HCT116 (cell line): ENCODE data around the gene AP1B1.

Experiments
- EZH2 ChIP-seq: fragments of 200-600 bp; sonication (generic); IDR thresholded peaks from 2 replicates; pipeline ENCODE4 v1.6.1; 2017; ENCODE audit warnings: antibody characterized with exemption, mixed run types
- POLR2AphosphoS5 ChIP-seq: IDR thresholded peaks from 2 replicates; pipeline ENCODE4 v1.6.1; 2011; ENCODE audit warnings: mild to moderate bottlenecking, low read depth, low read length, moderate library complexity
- REST ChIP-seq: IDR thresholded peaks from 2 replicates; pipeline ENCODE4 v1.6.1; 2012; ENCODE audit warnings: low read depth
- TF ChIP-seq, protein P1 (sequence below): IDR thresholded peaks from 2 replicates; pipeline ENCODE4 v1.6.1; 2012
- TF ChIP-seq, protein P2 (sequence below), 3 experiments: fragments of 200-600 bp in 1 of 3; sonication (generic) in 1 of 3; IDR thresholded peaks in 2 of 3; conservative IDR thresholded peaks in 1 of 3; 2 replicates each; pipeline ENCODE4 v1.5.1; 2012 to 2017; ENCODE audit warnings: low read depth in 2 of 3, low read length in 2 of 3, antibody characterized with exemption in 1 of 3, borderline replicate concordance in 1 of 3, control low read depth in 1 of 3, mild to moderate bottlenecking in 1 of 3, mixed read lengths in 1 of 3, mixed run types in 1 of 3, moderate library complexity in 1 of 3; ENCODE audit not compliant: insufficient read depth in 1 of 3

DNA sequence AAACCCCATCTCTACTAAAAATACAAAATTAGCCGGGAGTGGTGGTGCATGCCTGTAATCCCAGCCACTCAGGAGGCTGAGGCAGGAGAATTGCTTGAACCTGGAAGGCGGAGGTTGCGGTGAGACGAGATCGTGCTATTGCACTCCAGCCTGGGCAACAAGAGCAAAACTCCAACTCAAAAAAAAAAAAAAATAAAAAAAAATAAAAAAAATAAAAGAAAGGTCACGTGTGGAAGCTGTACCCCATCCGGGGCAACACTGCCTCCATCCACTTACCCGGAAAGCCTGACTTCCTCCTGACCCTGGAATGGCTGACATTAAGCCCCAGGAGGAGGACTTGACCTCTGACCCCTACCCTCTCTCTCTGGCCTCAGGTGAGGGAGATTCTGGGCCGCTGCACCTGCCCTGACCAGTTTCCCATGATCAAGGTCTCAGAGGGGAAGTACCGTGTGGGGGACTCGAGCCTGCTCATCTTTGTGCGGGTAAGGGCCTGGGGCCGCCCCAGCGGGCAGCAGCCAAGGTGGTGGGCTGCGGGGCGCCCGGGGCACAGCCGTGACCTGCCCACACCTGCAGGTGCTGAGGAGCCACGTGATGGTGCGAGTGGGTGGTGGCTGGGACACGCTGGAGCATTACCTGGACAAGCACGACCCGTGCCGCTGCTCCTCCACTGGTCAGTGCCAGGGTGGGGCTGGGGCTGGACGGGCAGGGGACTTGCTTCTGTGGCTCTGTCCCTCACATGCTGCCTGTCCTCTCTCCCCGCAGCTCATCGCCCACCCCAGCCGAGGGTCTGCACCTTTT is 78.1 kb downstream of the AP1B1 start:
- TF ChIP-seq, protein P1, sequence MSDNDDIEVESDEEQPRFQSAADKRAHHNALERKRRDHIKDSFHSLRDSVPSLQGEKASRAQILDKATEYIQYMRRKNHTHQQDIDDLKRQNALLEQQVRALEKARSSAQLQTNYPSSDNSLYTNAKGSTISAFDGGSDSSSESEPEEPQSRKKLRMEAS, result no peak
- TF ChIP-seq POLR2AphosphoS5, result no peak
- TF ChIP-seq REST, result no peak
- no peak for TF ChIP-seq EZH2
- TF ChIP-seq, protein P2, sequence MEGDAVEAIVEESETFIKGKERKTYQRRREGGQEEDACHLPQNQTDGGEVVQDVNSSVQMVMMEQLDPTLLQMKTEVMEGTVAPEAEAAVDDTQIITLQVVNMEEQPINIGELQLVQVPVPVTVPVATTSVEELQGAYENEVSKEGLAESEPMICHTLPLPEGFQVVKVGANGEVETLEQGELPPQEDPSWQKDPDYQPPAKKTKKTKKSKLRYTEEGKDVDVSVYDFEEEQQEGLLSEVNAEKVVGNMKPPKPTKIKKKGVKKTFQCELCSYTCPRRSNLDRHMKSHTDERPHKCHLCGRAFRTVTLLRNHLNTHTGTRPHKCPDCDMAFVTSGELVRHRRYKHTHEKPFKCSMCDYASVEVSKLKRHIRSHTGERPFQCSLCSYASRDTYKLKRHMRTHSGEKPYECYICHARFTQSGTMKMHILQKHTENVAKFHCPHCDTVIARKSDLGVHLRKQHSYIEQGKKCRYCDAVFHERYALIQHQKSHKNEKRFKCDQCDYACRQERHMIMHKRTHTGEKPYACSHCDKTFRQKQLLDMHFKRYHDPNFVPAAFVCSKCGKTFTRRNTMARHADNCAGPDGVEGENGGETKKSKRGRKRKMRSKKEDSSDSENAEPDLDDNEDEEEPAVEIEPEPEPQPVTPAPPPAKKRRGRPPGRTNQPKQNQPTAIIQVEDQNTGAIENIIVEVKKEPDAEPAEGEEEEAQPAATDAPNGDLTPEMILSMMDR (IDR thresholded peaks at IDR 0.05 in 2 of 3, conservative IDR thresholded peaks at IDR 0.05 in 1 of 3; ENCODE audit: borderline replicate concordance in 1 of 3, insufficient read depth in 1 of 3, low read depth in 2 of 3, low read length in 2 of 3), result no peak
